Measurements from ENCODE around the gene NLRP14.

The NLRP14 gene

DNA sequence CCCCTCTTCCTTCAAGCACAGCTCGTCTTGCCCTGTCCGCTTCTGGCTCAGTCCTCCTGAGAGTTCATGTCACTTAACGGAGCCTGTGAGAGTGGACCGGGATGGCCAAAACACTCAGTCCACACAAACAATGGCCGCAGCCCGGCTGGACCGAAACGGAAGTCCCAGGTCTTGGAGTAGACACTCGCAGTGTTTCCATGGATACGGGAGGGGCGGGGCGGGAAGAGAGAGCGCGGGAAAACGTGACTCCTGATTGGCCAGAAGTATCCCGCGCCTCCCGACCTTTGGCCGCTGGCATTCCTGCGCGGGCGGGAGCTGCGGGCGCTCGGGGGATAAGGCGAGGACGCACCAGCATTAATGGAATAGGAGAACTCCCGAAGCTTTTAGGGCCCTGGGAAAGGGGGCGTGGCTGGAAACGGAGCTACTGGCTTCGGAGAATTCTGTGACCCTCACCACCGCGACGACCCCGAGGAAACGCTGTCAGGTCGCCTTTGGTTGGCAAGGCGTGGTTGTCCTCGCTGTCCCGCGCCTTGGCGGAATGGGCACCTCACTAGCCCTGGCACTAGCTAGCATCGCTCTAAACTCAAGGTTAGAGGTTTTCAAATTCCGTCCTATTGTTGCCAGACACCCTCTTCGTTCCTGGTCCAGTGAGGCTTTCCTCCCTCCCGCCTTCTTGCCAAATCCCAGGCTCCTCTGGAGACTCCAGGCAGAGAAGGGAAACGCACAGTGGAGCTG is at the start of gene NLRP14, which contains the start of gene ZNF214 (continued):
- TF ChIP-seq ZNF624 (tag by site-specific recombination; IDR thresholded peaks at IDR 0.05) = peak; percentile 36; the same call in 1 of the 2 replicates
- TF ChIP-seq KLF8 (tag by site-specific recombination; IDR thresholded peaks at IDR 0.05) = 0 out of 2 replicates have a peak, but pooled peaks have one; percentile 24
- TF ChIP-seq, protein P1, sequence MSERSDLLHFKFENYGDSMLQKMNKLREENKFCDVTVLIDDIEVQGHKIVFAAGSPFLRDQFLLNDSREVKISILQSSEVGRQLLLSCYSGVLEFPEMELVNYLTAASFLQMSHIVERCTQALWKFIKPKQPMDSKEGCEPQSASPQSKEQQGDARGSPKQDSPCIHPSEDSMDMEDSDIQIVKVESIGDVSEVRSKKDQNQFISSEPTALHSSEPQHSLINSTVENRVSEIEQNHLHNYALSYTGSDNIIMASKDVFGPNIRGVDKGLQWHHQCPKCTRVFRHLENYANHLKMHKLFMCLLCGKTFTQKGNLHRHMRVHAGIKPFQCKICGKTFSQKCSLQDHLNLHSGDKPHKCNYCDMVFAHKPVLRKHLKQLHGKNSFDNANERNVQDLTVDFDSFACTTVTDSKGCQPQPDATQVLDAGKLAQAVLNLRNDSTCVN (tag by site-specific recombination; optimal IDR thresholded peaks at IDR 0.05) = peak; percentile 61
- TF ChIP-seq ZNF747 (tag by site-specific recombination; IDR thresholded peaks at IDR 0.05) = no peak
- TF ChIP-seq ZNF394 (tag by site-specific recombination; IDR thresholded peaks at IDR 0.05; ENCODE audit: borderline replicate concordance) = peak; percentile 80
- TF ChIP-seq, protein P2, sequence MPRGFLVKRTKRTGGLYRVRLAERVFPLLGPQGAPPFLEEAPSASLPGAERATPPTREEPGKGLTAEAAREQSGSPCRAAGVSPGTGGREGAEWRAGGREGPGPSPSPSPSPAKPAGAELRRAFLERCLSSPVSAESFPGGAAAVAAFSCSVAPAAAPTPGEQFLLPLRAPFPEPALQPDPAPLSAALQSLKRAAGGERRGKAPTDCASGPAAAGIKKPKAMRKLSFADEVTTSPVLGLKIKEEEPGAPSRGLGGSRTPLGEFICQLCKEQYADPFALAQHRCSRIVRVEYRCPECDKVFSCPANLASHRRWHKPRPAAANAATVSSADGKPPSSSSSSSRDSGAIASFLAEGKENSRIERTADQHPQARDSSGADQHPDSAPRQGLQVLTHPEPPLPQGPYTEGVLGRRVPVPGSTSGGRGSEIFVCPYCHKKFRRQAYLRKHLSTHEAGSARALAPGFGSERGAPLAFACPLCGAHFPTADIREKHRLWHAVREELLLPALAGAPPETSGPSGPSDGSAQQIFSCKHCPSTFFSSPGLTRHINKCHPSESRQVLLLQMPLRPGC (tag by site-specific recombination; IDR thresholded peaks at IDR 0.05) = peak; percentile 69; the same call in 1 of the 2 replicates
- no peak for TF ChIP-seq ZNF202 (tag by site-specific recombination; IDR thresholded peaks at IDR 0.05; ENCODE audit: borderline replicate concordance)
- TF ChIP-seq ZNF76 (tag by site-specific recombination; IDR thresholded peaks at IDR 0.05; ENCODE audit: borderline replicate concordance, low read depth) = peak; percentile 9; the same call in 1 of the 2 replicates
- TF ChIP-seq SP3 (tag by site-specific recombination; IDR thresholded peaks at IDR 0.05) = peak; percentile 58
- TF ChIP-seq, protein P3, sequence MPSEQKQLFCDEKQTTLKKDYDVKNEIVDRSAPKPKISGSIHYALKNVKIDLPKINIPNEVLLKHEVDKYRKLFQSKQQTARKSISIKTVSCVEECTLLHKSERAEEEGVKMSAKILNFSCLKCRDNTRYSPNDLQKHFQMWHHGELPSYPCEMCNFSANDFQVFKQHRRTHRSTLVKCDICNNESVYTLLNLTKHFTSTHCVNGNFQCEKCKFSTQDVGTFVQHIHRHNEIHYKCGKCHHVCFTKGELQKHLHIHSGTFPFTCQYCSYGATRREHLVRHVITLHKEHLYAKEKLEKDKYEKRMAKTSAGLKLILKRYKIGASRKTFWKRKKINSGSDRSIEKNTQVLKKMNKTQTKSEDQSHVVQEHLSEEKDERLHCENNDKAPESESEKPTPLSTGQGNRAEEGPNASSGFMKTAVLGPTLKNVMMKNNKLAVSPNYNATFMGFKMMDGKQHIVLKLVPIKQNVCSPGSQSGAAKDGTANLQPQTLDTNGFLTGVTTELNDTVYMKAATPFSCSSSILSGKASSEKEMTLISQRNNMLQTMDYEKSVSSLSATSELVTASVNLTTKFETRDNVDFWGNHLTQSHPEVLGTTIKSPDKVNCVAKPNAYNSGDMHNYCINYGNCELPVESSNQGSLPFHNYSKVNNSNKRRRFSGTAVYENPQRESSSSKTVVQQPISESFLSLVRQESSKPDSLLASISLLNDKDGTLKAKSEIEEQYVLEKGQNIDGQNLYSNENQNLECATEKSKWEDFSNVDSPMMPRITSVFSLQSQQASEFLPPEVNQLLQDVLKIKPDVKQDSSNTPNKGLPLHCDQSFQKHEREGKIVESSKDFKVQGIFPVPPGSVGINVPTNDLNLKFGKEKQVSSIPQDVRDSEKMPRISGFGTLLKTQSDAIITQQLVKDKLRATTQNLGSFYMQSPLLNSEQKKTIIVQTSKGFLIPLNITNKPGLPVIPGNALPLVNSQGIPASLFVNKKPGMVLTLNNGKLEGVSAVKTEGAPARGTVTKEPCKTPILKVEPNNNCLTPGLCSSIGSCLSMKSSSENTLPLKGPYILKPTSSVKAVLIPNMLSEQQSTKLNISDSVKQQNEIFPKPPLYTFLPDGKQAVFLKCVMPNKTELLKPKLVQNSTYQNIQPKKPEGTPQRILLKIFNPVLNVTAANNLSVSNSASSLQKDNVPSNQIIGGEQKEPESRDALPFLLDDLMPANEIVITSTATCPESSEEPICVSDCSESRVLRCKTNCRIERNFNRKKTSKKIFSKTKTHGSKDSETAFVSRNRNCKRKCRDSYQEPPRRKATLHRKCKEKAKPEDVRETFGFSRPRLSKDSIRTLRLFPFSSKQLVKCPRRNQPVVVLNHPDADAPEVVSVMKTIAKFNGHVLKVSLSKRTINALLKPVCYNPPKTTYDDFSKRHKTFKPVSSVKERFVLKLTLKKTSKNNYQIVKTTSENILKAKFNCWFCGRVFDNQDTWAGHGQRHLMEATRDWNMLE (tag by site-specific recombination; conservative IDR thresholded peaks at IDR 0.05; ENCODE audit: low read depth) = 0 out of 2 replicates have a peak, but pooled peaks have one; percentile 25
- peak; percentile 85 for TF ChIP-seq SP2 (tag by site-specific recombination; IDR thresholded peaks at IDR 0.05)

DNA sequence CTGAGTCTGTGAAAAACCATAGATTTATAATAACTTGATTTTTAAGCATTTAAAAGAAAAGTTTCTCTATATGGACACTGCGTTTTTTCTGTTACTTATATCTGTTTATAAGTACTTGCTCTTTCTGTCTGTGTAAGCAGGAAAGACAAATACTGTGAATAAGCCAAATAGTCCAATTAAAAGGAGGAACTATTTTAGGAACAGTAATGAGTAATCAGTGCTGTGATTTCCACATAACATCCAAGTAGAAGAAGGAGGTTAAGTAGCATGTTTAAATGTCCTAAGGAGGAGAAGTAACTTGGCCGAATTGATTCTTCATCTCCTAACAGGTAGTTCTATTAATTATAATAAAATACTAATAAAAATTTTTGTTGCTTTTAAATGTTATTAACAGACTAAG is 40.9 kb upstream of the NLRP14 start:
- no peaks in the 10 kb centered on the region for H3K9me3 ChIP-seq (ENCODE audit: control insufficient read depth, insufficient read depth, low read depth, low read length)
- no peak overlapping the region for H3K27ac ChIP-seq (ENCODE audit: extremely low read depth, low read depth, low read length)
- ChIA-PET POLR2A (no interaction called here), CTCF (interaction anchor here (0.6 to 1.4 kb wide), 3 partner anchors 9 to 711 kb away, joined by 3 to 5 read pairs (median 4); no protein-coding TSS in a partner anchor)
- TF ChIP-seq ZNF311 (tag by site-specific recombination; IDR thresholded peaks at IDR 0.05; ENCODE audit: borderline replicate concordance) = no peak
- TF ChIP-seq, protein P4, sequence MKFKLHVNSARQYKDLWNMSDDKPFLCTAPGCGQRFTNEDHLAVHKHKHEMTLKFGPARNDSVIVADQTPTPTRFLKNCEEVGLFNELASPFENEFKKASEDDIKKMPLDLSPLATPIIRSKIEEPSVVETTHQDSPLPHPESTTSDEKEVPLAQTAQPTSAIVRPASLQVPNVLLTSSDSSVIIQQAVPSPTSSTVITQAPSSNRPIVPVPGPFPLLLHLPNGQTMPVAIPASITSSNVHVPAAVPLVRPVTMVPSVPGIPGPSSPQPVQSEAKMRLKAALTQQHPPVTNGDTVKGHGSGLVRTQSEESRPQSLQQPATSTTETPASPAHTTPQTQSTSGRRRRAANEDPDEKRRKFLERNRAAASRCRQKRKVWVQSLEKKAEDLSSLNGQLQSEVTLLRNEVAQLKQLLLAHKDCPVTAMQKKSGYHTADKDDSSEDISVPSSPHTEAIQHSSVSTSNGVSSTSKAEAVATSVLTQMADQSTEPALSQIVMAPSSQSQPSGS (tag by site-specific recombination; IDR thresholded peaks at IDR 0.05; ENCODE audit: low read depth) = no peak
- no peak for TF ChIP-seq ZNF629 (tag by site-specific recombination; IDR thresholded peaks at IDR 0.05)
- TF ChIP-seq, protein P5, sequence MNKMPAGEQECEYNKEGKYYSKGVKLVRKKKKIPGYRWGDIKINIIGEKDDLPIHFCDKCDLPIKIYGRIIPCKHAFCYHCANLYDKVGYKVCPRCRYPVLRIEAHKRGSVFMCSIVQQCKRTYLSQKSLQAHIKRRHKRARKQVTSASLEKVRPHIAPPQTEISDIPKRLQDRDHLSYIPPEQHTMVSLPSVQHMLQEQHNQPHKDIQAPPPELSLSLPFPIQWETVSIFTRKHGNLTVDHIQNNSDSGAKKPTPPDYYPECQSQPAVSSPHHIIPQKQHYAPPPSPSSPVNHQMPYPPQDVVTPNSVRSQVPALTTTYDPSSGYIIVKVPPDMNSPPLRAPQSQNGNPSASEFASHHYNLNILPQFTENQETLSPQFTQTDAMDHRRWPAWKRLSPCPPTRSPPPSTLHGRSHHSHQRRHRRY (tag by site-specific recombination; IDR thresholded peaks at IDR 0.05) = no peak
- TF ChIP-seq ZNF571 (tag by site-specific recombination; IDR thresholded peaks at IDR 0.05) = no peak
- TF ChIP-seq ZNF302 (tag by site-specific recombination; IDR thresholded peaks at IDR 0.05; ENCODE audit: low read depth) = no peak
- TF ChIP-seq ZNF132 (tag by site-specific recombination; IDR thresholded peaks at IDR 0.05; ENCODE audit: borderline replicate concordance) = no peak
- TF ChIP-seq, protein P1 (tag by site-specific recombination; optimal IDR thresholded peaks at IDR 0.05) = no peak
- TF ChIP-seq, protein P6, sequence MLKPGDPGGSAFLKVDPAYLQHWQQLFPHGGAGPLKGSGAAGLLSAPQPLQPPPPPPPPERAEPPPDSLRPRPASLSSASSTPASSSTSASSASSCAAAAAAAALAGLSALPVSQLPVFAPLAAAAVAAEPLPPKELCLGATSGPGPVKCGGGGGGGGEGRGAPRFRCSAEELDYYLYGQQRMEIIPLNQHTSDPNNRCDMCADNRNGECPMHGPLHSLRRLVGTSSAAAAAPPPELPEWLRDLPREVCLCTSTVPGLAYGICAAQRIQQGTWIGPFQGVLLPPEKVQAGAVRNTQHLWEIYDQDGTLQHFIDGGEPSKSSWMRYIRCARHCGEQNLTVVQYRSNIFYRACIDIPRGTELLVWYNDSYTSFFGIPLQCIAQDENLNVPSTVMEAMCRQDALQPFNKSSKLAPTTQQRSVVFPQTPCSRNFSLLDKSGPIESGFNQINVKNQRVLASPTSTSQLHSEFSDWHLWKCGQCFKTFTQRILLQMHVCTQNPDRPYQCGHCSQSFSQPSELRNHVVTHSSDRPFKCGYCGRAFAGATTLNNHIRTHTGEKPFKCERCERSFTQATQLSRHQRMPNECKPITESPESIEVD (tag by site-specific recombination; IDR thresholded peaks at IDR 0.05) = no peak
- H3K4me1 ChIP-seq (ENCODE audit: control insufficient read depth, insufficient read depth, low read length) = no peaks in the 10 kb centered on the region
- H3K4me3 ChIP-seq (ENCODE audit: low read depth, low read length) = no peak overlapping the region
- H3K36me3 ChIP-seq (ENCODE audit: control insufficient read depth in 2 of 2, insufficient read depth in 1 of 2, low read length in 2 of 2) = no peaks in the 10 kb centered on the region

All from HEK293 (cell line).